Naive B cell (primary cell): ENCODE data around the gene PSMC3IP. TPM values are rescaled to one million over a fixed set of nuclear protein-coding genes. Genes with fewer than 3 reads are reported as not detected.
"Not testable (repeated sequence)": the region's sequence is repeated elsewhere in the genome, so short reads cannot be mapped to it uniquely, and the experiment has no call there.

Experiments
- ATAC-seq, 2 donors: fragments of 150-1000 bp; cut with Tn5 transposase; 2 replicates each; pipeline ENCODE4 v1.10.0; 2021; ENCODE audit warnings: low read depth in 2 of 2, mild to moderate bottlenecking in 2 of 2, moderate library complexity in 2 of 2
- DNase-seq: peaks from one replicate; pipeline ENCODE4 v3.0.0; 2022
- H3K27ac Mint-ChIP-seq, 6 donors: one replicate each; pipeline ENCODE4 v1.8.0; 2020 to 2022; ENCODE audit warnings: mild to moderate bottlenecking in 6 of 6, mixed read lengths in 6 of 6, moderate library complexity in 5 of 6, inconsistent platforms in 2 of 6
- H3K27me3 Mint-ChIP-seq, 3 donors: one replicate each; pipeline ENCODE4 v1.8.0; 2021 to 2022; ENCODE audit warnings: mixed read lengths in 3 of 3, mild to moderate bottlenecking in 1 of 3
- H3K36me3 Mint-ChIP-seq, 2 donors: one replicate each; pipeline ENCODE4 v1.8.0; 2020 to 2022; ENCODE audit warnings: mixed read lengths in 2 of 2, inconsistent platforms in 1 of 2, mild to moderate bottlenecking in 1 of 2
- H3K4me1 Mint-ChIP-seq, 3 donors: one replicate each; pipeline ENCODE4 v1.8.0; 2020 to 2022; ENCODE audit warnings: mixed read lengths in 3 of 3, inconsistent platforms in 1 of 3, mild to moderate bottlenecking in 1 of 3, moderate library complexity in 1 of 3
- H3K4me3 Mint-ChIP-seq, 8 donors: one replicate each; pipeline ENCODE4 v1.8.0; 2020 to 2022; ENCODE audit warnings: mild to moderate bottlenecking in 8 of 8, mixed read lengths in 8 of 8, moderate library complexity in 8 of 8, inconsistent platforms in 2 of 8
- H3K9me3 Mint-ChIP-seq, 7 donors: one replicate each; pipeline ENCODE4 v1.8.0; 2020 to 2022; ENCODE audit warnings: mixed read lengths in 7 of 7, mild to moderate bottlenecking in 5 of 7, inconsistent platforms in 2 of 7, moderate library complexity in 1 of 7
- polyA plus RNA-seq, 6 donors: library from polyadenylated mRNA; unstranded; fragments of 300-500 nt; fragmentation: Illumina TruSeq; gene quantifications; one replicate each; pipeline ENCODE4 v1.2.3, GENCODE V29; 2021; ENCODE audit warnings: low read depth in 6 of 6

The PSMC3IP gene
- 1 to 10 TPM in 5 of 6 donors, not detected in 1; 1.5 to 2.9 (median 2.4) TPM for polyA plus RNA-seq

GRCh38 chr17:42577532-42578281, at the start of gene PSMC3IP:
Gene PSMC3IP, minus strand, starts transcription at chr17:42577729. Its CDS starts 43 bp downstream, at chr17:42577686.
- Mint-ChIP-seq H3K9me3 (no peaks in the 10 kb centered on the region), H3K27me3 (no peaks in the 10 kb centered on the region), H3K4me3 (peak within 1 kb of the TSS; percentile 84 to 99 (median 97)), H3K36me3 (peaks cover 7 to 11% of the 10 kb centered on the region in 2 donors), H3K27ac (peak within 1 kb of the TSS; percentile 92 to 99 (median 96)), H3K4me1 (peaks cover 34 to 46% (median 39%) of the 10 kb centered on the region in 3 donors)
- DNase-seq (peak; percentile 91), ATAC-seq (peak; percentile 88 to 90)

GRCh38 chr17:42623732-42624596, 46.4 kb upstream of the PSMC3IP start:
- Mint-ChIP-seq H3K4me3 (no peak overlapping the region), H3K27me3 (peaks cover 0 to 4% (median 0%) of the 10 kb centered on the region in 3 donors), H3K36me3 (no peaks in the 10 kb centered on the region), H3K9me3 (no peaks in the 10 kb centered on the region), H3K4me1 (peaks cover 1 to 7% (median 2%) of the 10 kb centered on the region in 3 donors), H3K27ac (no peak overlapping the region)
- DNase-seq (no peak), ATAC-seq (no peak)

GRCh38 chr17:42623271-42623670, 45.7 kb upstream of the PSMC3IP start:
- peaks cover 8 to 14% (median 9%) of the 10 kb centered on the region in 3 donors for H3K4me1 Mint-ChIP-seq
- DNase-seq (no peak), ATAC-seq (no peak)
- H3K27ac Mint-ChIP-seq = no peak overlapping the region
- H3K36me3 Mint-ChIP-seq = no peaks in the 10 kb centered on the region
- H3K4me3 Mint-ChIP-seq = no peak overlapping the region
- H3K9me3 Mint-ChIP-seq = no peaks in the 10 kb centered on the region
- peaks cover 0 to 3% (median 0%) of the 10 kb centered on the region in 3 donors for H3K27me3 Mint-ChIP-seq

GRCh38 chr17:42621987-42622386, 44.5 kb upstream of the PSMC3IP start:
- not testable (repeated sequence) for DNase-seq, H3K9me3 Mint-ChIP-seq, H3K4me3 Mint-ChIP-seq, H3K36me3 Mint-ChIP-seq, H3K27me3 Mint-ChIP-seq, H3K27ac Mint-ChIP-seq, ATAC-seq
- H3K4me1 Mint-ChIP-seq = peaks cover 11 to 20% (median 13%) of the 10 kb centered on the region in 3 donors

GRCh38 chr17:42618442-42619150, 41.1 kb upstream of the PSMC3IP start:
- H3K4me1 Mint-ChIP-seq = peaks cover 11 to 20% (median 13%) of the 10 kb centered on the region in 3 donors
- peak overlapping the region in 6 of 8 donors; percentile 3 to 75 (median 64) for H3K4me3 Mint-ChIP-seq
- no peak for DNase-seq
- ATAC-seq = peak; percentile 33 to 37
- peak overlapping the region in 3 of 6 donors; percentile 47 to 64 (median 64) for H3K27ac Mint-ChIP-seq
- no peaks in the 10 kb centered on the region for H3K27me3 Mint-ChIP-seq
- no peaks in the 10 kb centered on the region for H3K9me3 Mint-ChIP-seq
- H3K36me3 Mint-ChIP-seq = peaks cover 4 to 5% of the 10 kb centered on the region in 2 donors

GRCh38 chr17:42617956-42618431, 40.5 kb upstream of the PSMC3IP start:
- DNase-seq (no peak), ATAC-seq (no peak)
- H3K9me3 Mint-ChIP-seq = no peaks in the 10 kb centered on the region
- H3K27me3 Mint-ChIP-seq = no peaks in the 10 kb centered on the region
- H3K4me1 Mint-ChIP-seq = peaks cover 11 to 20% (median 13%) of the 10 kb centered on the region in 3 donors
- peak overlapping the region in 3 of 8 donors; percentile 29 to 59 (median 32) for H3K4me3 Mint-ChIP-seq
- H3K36me3 Mint-ChIP-seq = peaks cover 4 to 7% of the 10 kb centered on the region in 2 donors
- peak overlapping the region in 2 of 6 donors; percentile 61 to 64 for H3K27ac Mint-ChIP-seq

- H3K4me1 Mint-ChIP-seq = peaks cover 15 to 22% (median 19%) of the 10 kb centered on the region in 3 donors
- no peaks in the 10 kb centered on the region for H3K9me3 Mint-ChIP-seq
- ATAC-seq (no peak), DNase-seq (no peak)
- H3K36me3 Mint-ChIP-seq = peaks cover 4 to 9% of the 10 kb centered on the region in 2 donors
- no peaks in the 10 kb centered on the region for H3K27me3 Mint-ChIP-seq
- H3K27ac Mint-ChIP-seq = no peak overlapping the region
- H3K4me3 Mint-ChIP-seq = peak overlapping the region in 2 of 8 donors; percentile 61 to 74
These were observed 36.3 kb upstream of the PSMC3IP start for GRCh38 chr17:42613699-42614295.

GRCh38 chr17:42612013-42612412, 34.5 kb upstream of the PSMC3IP start:
- peaks cover 14 to 24% (median 15%) of the 10 kb centered on the region in 3 donors for H3K4me1 Mint-ChIP-seq
- DNase-seq (no peak), ATAC-seq (no peak)
- no peaks in the 10 kb centered on the region for H3K27me3 Mint-ChIP-seq
- peak overlapping the region in 4 of 8 donors; percentile 12 to 30 (median 24) for H3K4me3 Mint-ChIP-seq
- peaks cover 4 to 14% of the 10 kb centered on the region in 2 donors for H3K36me3 Mint-ChIP-seq
- peak overlapping the region in 1 of 6 donors; percentile 14 for H3K27ac Mint-ChIP-seq
- H3K9me3 Mint-ChIP-seq = no peaks in the 10 kb centered on the region

GRCh38 chr17:42609814-42610801, 32.6 kb upstream of the PSMC3IP start:
- H3K9me3 Mint-ChIP-seq, DNase-seq: not testable (repeated sequence)

GRCh38 chr17:42609182-42609813, 31.8 kb upstream of the PSMC3IP start, which contains the start of the genes RETREG3 and TUBG1:
Gene RETREG3, minus strand, starts transcription at chr17:42609374. Its CDS starts 50 bp downstream, at chr17:42609324.
Gene TUBG1, plus strand, starts transcription at chr17:42609683. Its CDS starts 55 bp downstream, at chr17:42609738.
- H3K9me3 Mint-ChIP-seq = no peaks in the 10 kb centered on the region
- peak; percentile 86 to 90 for ATAC-seq
- peaks cover 30 to 51% (median 40%) of the 10 kb centered on the region in 3 donors for H3K4me1 Mint-ChIP-seq
- no peaks in the 10 kb centered on the region for H3K27me3 Mint-ChIP-seq
- peak within 1 kb of the TSS; percentile 96 to 99 (median 98) for H3K27ac Mint-ChIP-seq
- peak within 1 kb of the TSS; percentile 97 to 100 (median 100) for H3K4me3 Mint-ChIP-seq
- DNase-seq = peak; percentile 99
- peaks cover 0 to 14% of the 10 kb centered on the region in 2 donors for H3K36me3 Mint-ChIP-seq

More at GRCh38 chr17:42609814-42610801, 32.6 kb upstream of the PSMC3IP start:
- H3K27me3 Mint-ChIP-seq, ATAC-seq: not testable (repeated sequence)
- Mint-ChIP-seq H3K4me1 (peaks cover 23 to 44% (median 33%) of the 10 kb centered on the region in 3 donors), H3K36me3 (peaks cover 4 to 14% of the 10 kb centered on the region in 2 donors), H3K27ac (peak overlapping the region in 5 of 6 donors; percentile 82 to 99 (median 96)), H3K4me3 (peak overlapping the region; percentile 97 to 100 (median 100))
